ENCODE data around the gene TMEM131L.

- TF ChIP-seq POLR2A (IDR thresholded peaks at IDR 0.05; ENCODE audit: low read depth, low read length) (no peak), POLR2AphosphoS5 (IDR thresholded peaks at IDR 0.05; ENCODE audit: low read depth, low read length) (no peak), SPI1 (IDR thresholded peaks at IDR 0.05; ENCODE audit: low read depth, low read length) (no peak), TAF1 (IDR thresholded peaks at IDR 0.05; ENCODE audit: low read depth, low read length) (no peak), PAX5 (IDR thresholded peaks at IDR 0.05; ENCODE audit: insufficient read depth, low read length, severe bottlenecking) (no peak)
Observed at GRCh38 chr4:153634738-153635353, 168.7 kb downstream of the TMEM131L start.
